K562 (cell line): ENCODE results near the gene OTULIN. TPM values are rescaled to one million over a fixed set of nuclear protein-coding genes. Genes with fewer than 3 reads are reported as not detected.

ENCODE experiments used
- ATAC-seq: fragments of 200-7000 bp; cut with Tn5 transposase; 3 replicates; pipeline ENCODE4 v1.9.1; 2020; ENCODE audit warnings: moderate library complexity
- BruUV-seq: library from RNA; stranded (reverse); fragments of 400-500 nt; replicated peaks from 2 replicates; lab custom pipeline; 2021; lab: Mats Ljungman, UMichigan
- CTCF ChIA-PET: fragments of 300-600 bp; formaldehyde crosslinking; extraction: SDS; loops from one replicate; lab custom pipeline; 2021; ENCODE audit warnings: low intra/inter-chr PET ratio; lab: Yijun Ruan, JAX
- POLR2A ChIA-PET: fragments of 300-600, 350-650 bp; sonication (Branson Sonifier 250); formaldehyde crosslinking; extraction: SDS; loops from one replicate; lab custom pipeline; 2021; ENCODE audit warnings: antibody characterized with exemption, inconsistent platforms; lab: Yijun Ruan, JAX
- DNase-seq, 4 experiments: peaks; one replicate each; pipeline versions ENCODE4 v3.0.0 to v3.0.0-alpha.2; 2011 to 2018; ENCODE audit warnings: low spot score in 3 of 4, mixed read lengths in 3 of 4; ENCODE audit errors: extremely low read depth in 1 of 4
- FAIRE-seq: peaks from 2 replicates; lab custom pipeline; 2011; peaks lifted over from hg19 to GRCh38; lab: Jason Lieb, UNC
- H2AFZ ChIP-seq: 2 replicates; pipeline ENCODE4 v1.6.0; 2011; ENCODE audit warnings: low read depth, low read length, control low read depth, inconsistent platforms
- H3K27ac ChIP-seq: fragments of 200-600 bp; 3 replicates; pipeline ENCODE4 v1.8.0; 2011; ENCODE audit warnings: low read depth, mild to moderate bottlenecking, control low read depth, inconsistent platforms, low read length, moderate library complexity, mixed read lengths; ENCODE audit errors: extremely low read depth
- H3K27me3 ChIP-seq, 2 experiments: fragments of 300-600 bp in 1 of 2; 2 replicates in 1 of 2; 3 replicates in 1 of 2; pipeline versions ENCODE4 v1.6.0 to v1.8.0; 2011; ENCODE audit warnings: inconsistent platforms in 2 of 2, low read length in 2 of 2, mild to moderate bottlenecking in 1 of 2, mixed read lengths in 1 of 2, moderate library complexity in 1 of 2; ENCODE audit not compliant: control insufficient read depth in 2 of 2, insufficient read depth in 2 of 2
- H3K36me3 ChIP-seq: fragments of 300-600 bp; 3 replicates; pipeline ENCODE4 v1.8.0; 2011; ENCODE audit warnings: mild to moderate bottlenecking, low read length, inconsistent platforms; ENCODE audit not compliant: control insufficient read depth, insufficient read depth
- H3K4me1 ChIP-seq, 2 experiments: fragments of 200-600 bp in 1 of 2; replicated peaks in 1 of 2; 2 replicates in 1 of 2; 3 replicates in 1 of 2; pipeline versions ENCODE4 v1.5.1 to v1.8.0; 2011; ENCODE audit warnings: inconsistent platforms in 2 of 2, low read length in 2 of 2, mild to moderate bottlenecking in 1 of 2, mixed read lengths in 1 of 2, moderate library complexity in 1 of 2; ENCODE audit not compliant: control insufficient read depth in 2 of 2, insufficient read depth in 2 of 2
- H3K4me2 ChIP-seq: 2 replicates; pipeline ENCODE4 v1.6.1; 2011; ENCODE audit warnings: low read length, control low read depth, inconsistent platforms, mixed read lengths; ENCODE audit not compliant: insufficient read depth
- H3K4me3 ChIP-seq: fragments of 200-600 bp; sonication (generic), shearing (Covaris generic); 2 replicates; pipeline ENCODE4 v1.5.1; 2016; ENCODE audit warnings: control low read depth, inconsistent platforms
- H3K79me2 ChIP-seq: fragments of 200-600 bp; 3 replicates; pipeline ENCODE4 v1.8.0; 2011; ENCODE audit warnings: low read length, inconsistent platforms; ENCODE audit not compliant: control insufficient read depth, insufficient read depth
- H3K9ac ChIP-seq, 2 experiments: 2 replicates each; pipeline versions ENCODE4 v1.6.0 to v1.6.1; 2011; ENCODE audit warnings: low read depth in 2 of 2, low read length in 2 of 2, control low read depth in 1 of 2, inconsistent platforms in 1 of 2, mild to moderate bottlenecking in 1 of 2, mixed read lengths in 1 of 2; ENCODE audit not compliant: insufficient read depth in 1 of 2
- H3K9me1 ChIP-seq: one replicate; pipeline ENCODE4 v1.6.0; 2011; ENCODE audit warnings: inconsistent platforms, mild to moderate bottlenecking, low read length, moderate library complexity; ENCODE audit not compliant: control insufficient read depth, insufficient read depth
- H3K9me3 ChIP-seq: replicated peaks from 2 replicates; pipeline ENCODE4 v1.5.1; 2011; ENCODE audit warnings: low read depth, low read length, inconsistent platforms; ENCODE audit not compliant: control insufficient read depth, insufficient read depth
- H4K20me1 ChIP-seq: replicated peaks from 2 replicates; pipeline ENCODE4 v1.6.1; 2011; ENCODE audit warnings: low read length, inconsistent platforms, mixed read lengths; ENCODE audit not compliant: control insufficient read depth, insufficient read depth
- DACH1 ChIP-seq: fragments of 450-650 bp; IDR thresholded peaks from 2 replicates; pipeline ENCODE4 v1.6.1; 2018; ENCODE audit not compliant: partially characterized antibody
- HMBOX1 ChIP-seq: sonication (generic); IDR thresholded peaks from 2 replicates; pipeline ENCODE4 v1.6.1; 2016
- POLR2AphosphoS2 ChIP-seq: IDR thresholded peaks from 2 replicates; pipeline ENCODE4 v1.6.1; 2012; ENCODE audit warnings: low read length, improper control_type of control experiment
- RHOXF2B ChIP-seq: fragments of 250-450 bp; sonication (Bioruptor Pico); conservative IDR thresholded peaks from 2 replicates; pipeline ENCODE4 v1.5.1; 2021
- SMAD2 ChIP-seq: fragments of 150-350 bp; IDR thresholded peaks from 2 replicates; pipeline ENCODE4 v1.6.1; 2014; ENCODE audit warnings: low read depth, mild to moderate bottlenecking, low read length
- SMAD4 ChIP-seq: fragments of 250-450 bp; sonication (Bioruptor Pico); conservative IDR thresholded peaks from 2 replicates; pipeline ENCODE4 v1.8.0; 2021; ENCODE audit warnings: inconsistent platforms, mild to moderate bottlenecking, moderate library complexity
- SNIP1 ChIP-seq: fragments of 450-650 bp; IDR thresholded peaks from 2 replicates; pipeline ENCODE4 v1.7.1; 2017; ENCODE audit warnings: low read depth, mild to moderate bottlenecking
- ZNF436 ChIP-seq: fragments of 250-450, 450-650 bp; sonication (Bioruptor Pico); formaldehyde crosslinking; IDR thresholded peaks from 2 replicates; pipeline ENCODE4 v1.7.0; 2020; ENCODE audit warnings: mild to moderate bottlenecking
- WGBS: fragments of 100-300 bp; shearing (Covaris generic); methylation state at CpG from one replicate; pipeline ENCODE4 v1.1.6; 2016; ENCODE audit warnings: low coverage, mixed read lengths; ENCODE audit not compliant: insufficient coverage; ENCODE audit errors: missing lambda C conversion rate; 5-methylcytosine and 5-hydroxymethylcytosine counted together
- in situ Hi-C: fragments of 300-500 bp; cut with MboI; formaldehyde crosslinking; loops from 4 replicates; pipeline ENCODE4 v1.15.0; 2018; ENCODE audit warnings: inconsistent platforms, mixed read lengths
- intact Hi-C: fragments of 100-400 bp; cut with micrococcal nuclease; formaldehyde crosslinking; loops from 2 replicates; pipeline ENCODE4 v1.14.2; 2022
- polyA plus RNA-seq, 8 experiments: library from polyadenylated mRNA; depleted of rRNA in 4 of 8; stranded (reverse) in 5 of 8; unstranded in 3 of 8; fragments of >200 nt; fragmentation: Nextera tagmentation in 2 of 8; fragmentation: Illumina TruSeq in 1 of 8; extraction: Ambion mirVana in 2 of 8; extraction: Trizol in 1 of 8; gene quantifications; 2 replicates each; pipeline versions ENCODE4 v1.2.1 to v1.2.3, GENCODE V29; 2011 to 2014; ENCODE audit warnings: inconsistent platforms in 1 of 8, missing spikeins in 1 of 8
- total RNA-seq, 7 experiments: library from RNA; depleted of rRNA in 6 of 7; stranded (reverse); fragments of >200 nt in 6 of 7; fragmentation: Illumina TruSeq in 2 of 7; extraction: Trizol in 2 of 7; gene quantifications; 2 replicates each; pipeline versions ENCODE4 v1.2.1 to v1.2.3, GENCODE V29; 2011 to 2021; ENCODE audit warnings: low replicate concordance in 1 of 7

OTULIN gene
- total and polyA plus RNA-seq, 9 of the 15 experiments (the other 6 are each of a cell fraction or from before 2014, with no cell fraction given) = 3.3 to 33.6 (median 20.1) TPM

GRCh38 chr5:14726066-14726838 lies 61.7 kb downstream of the OTULIN start:
- H3K9me1 ChIP-seq = no peaks in the 10 kb centered on the region
- in situ Hi-C loops (no loop called here), intact Hi-C loops (loop anchor here (5.0 to 10.0 kb wide), 2 partner anchors 39 to 149 kb away; partner anchors contain the start of gene ANKH)
- H3K79me2 ChIP-seq = no peaks in the 10 kb centered on the region
- H3K36me3 ChIP-seq = no peaks in the 10 kb centered on the region
- H2AFZ ChIP-seq = no peak overlapping the region
- TF ChIP-seq HMBOX1 = no peak
- no peak for TF ChIP-seq DACH1
- TF ChIP-seq ZNF436 (CRISPR knock-in tag) = no peak
- no peak for TF ChIP-seq SMAD4 (CRISPR knock-in tag)
- no peak for TF ChIP-seq RHOXF2B
- TF ChIP-seq POLR2AphosphoS2 = no peak
- TF ChIP-seq SMAD2 = no peak
- TF ChIP-seq SNIP1 = no peak
- H3K27ac ChIP-seq = no peak overlapping the region
- no TSS peak for BruUV-seq
- 16% methylated on average over 14 of the region's 14 CpGs for WGBS
- H3K4me1 ChIP-seq = peaks cover 3 to 6% of the 10 kb centered on the region in 2 experiments; a peak in 3 of 5 replicates
- no peaks in the 10 kb centered on the region for H3K9me3 ChIP-seq
- POLR2A ChIA-PET = interaction anchor here (0.7 kb wide), 1 partner anchor 358 kb away, joined by 3 read pairs; no protein-coding TSS in a partner anchor
- peaks cover 15 to 49% of the 10 kb centered on the region in 2 experiments for H3K27me3 ChIP-seq
- ATAC-seq (no peak), FAIRE-seq (no peak), DNase-seq (no peak)
- CTCF ChIA-PET = interaction anchor here (0.7 to 2.9 kb wide), 5 partner anchors 52 to 289 kb away, joined by 3 to 35 read pairs (median 8); partner anchors contain the start of gene ANKH
- no peak overlapping the region for H3K4me2 ChIP-seq
- no peak overlapping the region for H3K9ac ChIP-seq
- H4K20me1 ChIP-seq = no peaks in the 10 kb centered on the region; the same call in 1 of the 2 replicates
- no peak overlapping the region for H3K4me3 ChIP-seq
